Left ventricle myocardium superior (tissue), 1 donor: ENCODE measurements around the gene NCOA7. TPM values are rescaled to one million over a fixed set of nuclear protein-coding genes. Genes with fewer than 3 reads are reported as not detected.

Source experiments
- ATAC-seq: fragments of 200-7000 bp; cut with Tn5 transposase; one replicate; pipeline ENCODE4 v1.9.1; 2020; ENCODE audit warnings: mild to moderate bottlenecking, moderate library complexity
- DNase-seq: peaks from one replicate; pipeline ENCODE4 v3.0.0-alpha.2; 2020
- intact Hi-C: fragments of 100-400 bp; cut with micrococcal nuclease; formaldehyde crosslinking; loops from one replicate; pipeline ENCODE4 v1.11.0; 2022
- total RNA-seq: library from RNA; stranded (reverse); fragmentation: NEBNext Ultra II Directional; extraction: Animal tissue kit (Norgen Biotek cat#: 25700); gene quantifications from one replicate; pipeline ENCODE4 v1.2.1, GENCODE V29; 2021
- donor health status: DM: no; HTN: yes; CAD: no; lungs with severe emphysema.

Gene NCOA7
- total RNA-seq, 1 donor from 2014 or later: 10.2 TPM

DNA sequence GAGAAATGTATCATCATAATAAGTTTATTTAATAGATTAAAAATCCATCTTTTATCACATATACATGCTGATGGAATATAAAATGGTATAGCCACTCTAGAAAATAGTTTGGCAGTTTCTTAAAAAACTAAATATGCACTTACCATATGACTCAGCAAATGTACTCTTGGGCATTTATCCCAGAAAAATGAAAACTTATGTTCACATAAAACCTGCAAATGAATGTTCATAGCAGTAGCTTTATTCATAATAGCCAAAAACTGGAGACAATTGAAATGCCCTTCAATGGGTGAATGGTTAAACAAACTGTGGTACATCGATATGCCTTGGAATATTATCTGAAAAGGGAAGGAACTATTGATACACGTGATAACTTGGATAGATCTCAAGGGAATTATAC, 6.4 kb upstream of the NCOA7 start:
- intact Hi-C loops: loop anchor here (5.0 kb wide), 1 partner anchor 173 kb away; the partner anchor contains the start of gene HINT3
- no peak for DNase-seq
- no peak for ATAC-seq

DNA sequence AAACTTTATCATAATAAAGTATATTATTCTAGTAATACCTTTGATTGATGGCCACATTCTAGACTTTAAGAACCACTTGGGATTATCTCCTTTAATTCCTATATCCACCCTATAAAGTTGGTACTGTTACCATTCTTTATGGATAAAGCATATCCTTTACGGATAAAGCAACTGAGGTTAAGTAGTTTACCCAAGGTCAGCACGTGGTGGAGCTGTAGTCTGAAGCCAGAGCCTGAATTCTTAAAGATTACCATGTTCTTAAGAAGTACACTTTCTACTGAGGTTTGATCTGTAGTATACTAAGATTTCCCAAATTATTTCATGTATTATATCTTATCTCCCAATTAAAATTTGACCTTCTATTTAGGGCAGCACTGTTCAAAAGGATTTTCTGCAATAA, 3.0 kb upstream of the NCOA7 start:
- ATAC-seq (no peak), DNase-seq (no peak)
- intact Hi-C loops: no loop called here

DNA sequence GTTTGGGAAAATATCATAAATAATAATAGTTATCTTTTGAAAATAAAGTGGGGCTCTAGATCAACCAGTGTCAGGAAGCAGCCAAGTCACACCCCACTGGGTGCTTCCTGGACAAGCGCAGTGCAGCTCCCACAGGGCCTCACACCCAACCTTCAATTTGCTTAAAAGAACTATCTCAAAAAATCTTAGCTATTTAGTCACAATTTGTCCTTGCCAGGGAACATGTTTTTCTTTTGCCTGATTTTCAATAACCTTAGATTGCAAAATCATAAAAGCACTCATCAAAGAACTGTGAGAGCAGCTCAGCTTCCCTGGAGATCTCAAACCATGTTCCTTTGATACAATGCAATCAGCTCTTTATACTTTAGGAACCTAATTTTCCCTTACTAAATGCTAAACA, 1.6 kb upstream of the NCOA7 start:
- peak; percentile 7 for ATAC-seq
- intact Hi-C loops: no loop called here
- DNase-seq: peak; percentile 50

DNA sequence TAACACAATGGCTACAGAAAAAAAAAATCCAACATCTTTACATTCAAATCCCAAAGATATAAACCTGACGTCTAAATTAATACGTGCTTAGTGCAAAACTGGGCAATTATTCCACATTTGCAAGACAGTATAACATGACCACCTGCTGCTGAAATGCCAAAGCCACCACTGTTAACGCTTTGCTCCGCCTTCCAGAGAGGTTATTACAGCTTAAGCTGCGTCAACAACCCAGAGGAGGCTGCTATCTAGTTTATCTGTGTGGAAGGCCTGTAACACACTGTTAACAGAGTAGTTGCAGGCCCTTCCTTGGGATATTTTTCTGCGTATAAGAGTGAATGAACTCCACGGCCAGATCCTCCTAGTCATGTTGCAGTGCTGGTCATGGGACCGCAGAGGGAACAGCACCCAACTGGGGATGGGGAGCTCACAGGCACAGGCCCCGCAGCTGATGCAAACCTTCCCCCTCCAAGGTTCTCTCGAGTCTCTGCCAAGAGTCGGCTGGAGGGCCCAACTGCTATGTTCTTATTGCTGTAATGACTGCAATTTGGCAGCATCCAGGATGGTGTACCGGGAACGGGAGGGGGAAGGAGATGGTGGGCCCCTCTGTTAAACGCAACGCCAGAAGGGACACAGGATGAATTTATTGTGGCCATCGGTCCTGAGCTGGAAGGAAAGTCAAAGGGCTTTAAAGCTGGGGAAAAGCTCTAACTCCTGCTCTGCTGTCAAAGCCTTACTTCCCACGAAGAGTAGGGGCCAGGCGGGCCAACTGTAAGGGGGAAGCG, 993 bp upstream of the NCOA7 start:
- ATAC-seq (peak; percentile 38), DNase-seq (peak; percentile 61)
- intact Hi-C loops: no loop called here

DNA sequence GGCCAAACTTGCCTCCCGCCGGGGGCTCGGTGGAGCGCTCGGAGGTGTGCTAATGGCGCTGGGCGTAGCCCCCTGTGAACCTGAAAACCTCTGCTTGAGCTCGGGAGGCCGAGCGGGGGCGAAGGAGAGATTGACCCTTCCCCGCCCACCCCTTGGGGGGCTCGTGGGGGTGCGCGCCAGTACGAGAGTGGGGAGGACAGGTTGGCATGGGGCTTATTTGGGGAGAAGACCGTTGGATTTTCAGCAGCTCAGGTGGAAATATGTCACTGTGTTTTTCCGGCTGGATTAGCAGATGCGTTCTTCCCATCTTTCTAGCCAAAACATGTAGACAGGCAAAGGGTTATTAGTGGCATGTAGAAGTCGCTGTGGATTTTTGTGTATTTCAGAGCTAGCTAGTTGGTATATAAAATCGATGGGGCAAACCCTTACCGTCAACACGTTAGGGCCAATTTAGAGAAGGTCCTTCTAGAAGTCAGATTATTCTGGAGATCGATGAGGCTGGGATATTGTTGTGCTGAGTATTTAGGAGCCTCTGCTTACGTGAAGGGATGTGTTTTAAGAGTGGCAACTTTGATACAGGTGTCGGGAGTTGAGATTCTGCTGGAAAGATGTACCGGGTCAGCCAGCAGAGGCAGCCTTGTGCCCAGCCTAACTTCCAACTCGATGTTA, 525 bp downstream of the NCOA7 start:
- ATAC-seq (peak; percentile 44), DNase-seq (no peak)

DNA sequence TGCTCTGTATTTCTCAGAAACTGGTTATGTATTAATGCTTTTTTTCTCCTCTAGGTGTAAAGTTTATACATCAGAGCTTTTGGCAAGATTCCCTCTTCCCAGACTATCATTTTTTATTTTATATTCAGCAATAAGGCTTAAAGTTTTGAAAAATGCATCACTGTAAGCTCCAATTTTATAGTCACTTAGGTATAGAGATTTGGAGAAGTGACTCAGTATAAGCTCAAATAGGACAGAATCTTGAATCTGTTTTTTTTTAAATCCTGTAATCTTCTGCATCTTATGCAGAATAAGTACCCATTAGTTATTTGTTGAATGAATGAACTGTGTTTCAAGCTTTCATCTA, 1.0 kb downstream of the NCOA7 start:
- no peak for ATAC-seq
- intact Hi-C loops: no loop called here
- no peak for DNase-seq

More for the DNA sequence above, 525 bp downstream of the NCOA7 start:
- intact Hi-C loops: no loop called here

DNA sequence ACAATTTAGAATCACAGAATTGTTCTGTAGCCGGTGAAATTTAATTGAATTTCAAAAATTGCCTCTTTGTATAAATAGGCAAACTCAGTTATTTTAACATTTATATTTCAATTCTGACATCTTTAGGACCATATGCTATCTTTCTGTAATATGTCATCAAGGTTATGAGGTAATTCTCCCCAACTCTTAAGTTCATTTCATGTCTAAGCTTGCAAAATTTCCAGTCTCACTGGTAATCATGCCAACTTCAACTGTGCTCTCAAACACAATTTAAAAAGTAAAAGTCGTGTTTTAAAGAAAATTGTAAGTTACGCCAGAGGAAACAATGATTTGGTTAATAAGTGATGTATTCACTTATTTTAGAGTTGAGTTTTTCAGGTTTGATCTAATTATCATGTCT, 1.4 kb downstream of the NCOA7 start:
- ATAC-seq (no peak), DNase-seq (no peak)
- intact Hi-C loops: no loop called here

DNA sequence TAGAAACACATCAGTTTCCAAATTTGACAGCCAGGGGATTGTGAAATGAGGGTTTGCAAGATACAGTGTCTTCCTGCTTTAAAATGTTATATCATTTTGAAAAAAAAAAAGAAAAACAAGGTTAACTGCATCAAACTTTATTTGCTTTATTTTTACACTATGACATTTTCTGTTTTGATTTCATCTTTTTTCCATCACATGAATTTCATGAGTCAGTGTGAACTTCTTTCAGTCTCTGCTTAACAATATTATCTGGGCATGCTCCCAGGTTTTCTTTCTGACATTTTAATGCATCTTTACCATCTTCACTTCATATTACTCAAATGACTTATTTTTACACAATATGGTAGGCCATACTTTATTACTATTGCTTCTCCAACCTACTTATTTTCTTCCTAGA, 1.9 kb downstream of the NCOA7 start:
- no peak for DNase-seq
- no peak for ATAC-seq
- intact Hi-C loops: no loop called here

DNA sequence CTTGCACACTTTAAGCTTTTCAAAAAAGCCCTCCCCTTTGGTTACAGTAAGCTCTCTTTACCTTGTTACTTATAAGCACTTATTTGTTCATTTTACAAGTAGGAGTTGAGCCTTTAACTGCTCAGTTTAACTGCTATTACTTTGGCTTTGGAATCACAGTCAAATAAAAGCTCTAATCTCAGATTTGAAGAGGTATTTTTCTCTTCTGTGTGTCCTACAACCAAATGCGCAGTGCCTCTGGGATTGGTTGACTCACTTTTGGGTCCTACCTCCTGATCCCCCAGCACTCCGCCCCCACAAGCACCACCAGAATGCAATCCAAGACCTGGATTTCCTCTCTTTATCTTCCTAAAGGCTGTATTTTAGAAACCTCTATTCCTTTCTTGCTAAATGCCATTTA, 2.5 kb downstream of the NCOA7 start:
- ATAC-seq (no peak), DNase-seq (no peak)
- intact Hi-C loops: no loop called here

DNA sequence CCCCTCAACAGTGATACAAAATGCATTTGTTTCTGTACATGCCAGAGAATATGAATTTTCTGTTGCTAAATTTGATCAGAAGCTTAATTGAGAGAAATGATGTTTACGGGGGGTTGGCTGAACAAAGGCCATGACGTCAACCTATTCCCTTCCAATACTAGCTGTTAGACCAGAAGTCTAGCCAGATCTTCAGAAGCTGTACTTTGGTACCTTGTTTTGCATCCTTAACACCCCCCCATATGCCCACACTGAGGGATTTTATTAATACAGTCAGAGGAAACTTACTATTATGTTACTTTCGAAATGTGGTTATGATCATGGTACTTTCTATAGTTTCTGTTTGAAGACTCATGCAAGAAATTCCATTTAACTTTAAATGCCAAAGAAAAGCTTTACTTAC, 3.1 kb downstream of the NCOA7 start:
- no peak for ATAC-seq
- intact Hi-C loops: no loop called here

DNA sequence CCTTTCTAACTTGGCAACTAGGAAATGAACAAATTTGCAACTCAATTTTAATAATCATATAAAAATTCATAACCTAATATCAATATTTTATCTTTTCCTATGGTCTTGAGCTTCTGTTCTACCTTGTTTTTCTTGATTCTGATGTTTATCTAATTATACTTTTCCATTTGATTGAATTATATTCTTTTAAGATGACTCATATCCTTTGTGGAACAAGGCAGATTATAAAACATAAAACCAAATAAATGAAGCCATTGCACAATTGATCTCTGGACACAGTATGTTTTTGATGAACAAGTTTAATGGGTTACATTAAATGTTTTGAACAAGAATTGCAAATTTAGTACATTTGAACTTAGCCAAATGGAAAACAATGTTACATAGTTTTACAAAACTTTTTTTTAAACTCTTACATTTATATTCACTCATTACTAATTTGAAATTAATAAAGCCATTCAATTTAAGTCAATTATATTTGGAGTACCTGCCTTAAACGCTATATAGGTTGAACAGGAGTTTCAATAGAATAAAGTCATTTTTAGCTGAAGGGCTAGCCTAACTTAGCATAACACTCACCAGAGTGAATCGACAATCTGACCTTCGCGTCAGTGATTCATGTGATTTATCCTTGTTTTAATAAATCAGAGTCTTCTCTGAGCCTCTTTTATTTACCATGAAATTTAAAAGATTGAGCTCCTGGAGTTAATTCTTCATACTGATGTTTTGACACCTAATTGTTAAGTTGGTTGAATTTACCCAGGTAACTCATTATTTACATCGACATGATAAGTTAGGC, 3.8 kb downstream of the NCOA7 start:
- intact Hi-C loops: no loop called here
- DNase-seq: no peak
- ATAC-seq: no peak

More for the DNA sequence above, 3.1 kb downstream of the NCOA7 start:
- no peak for DNase-seq

DNA sequence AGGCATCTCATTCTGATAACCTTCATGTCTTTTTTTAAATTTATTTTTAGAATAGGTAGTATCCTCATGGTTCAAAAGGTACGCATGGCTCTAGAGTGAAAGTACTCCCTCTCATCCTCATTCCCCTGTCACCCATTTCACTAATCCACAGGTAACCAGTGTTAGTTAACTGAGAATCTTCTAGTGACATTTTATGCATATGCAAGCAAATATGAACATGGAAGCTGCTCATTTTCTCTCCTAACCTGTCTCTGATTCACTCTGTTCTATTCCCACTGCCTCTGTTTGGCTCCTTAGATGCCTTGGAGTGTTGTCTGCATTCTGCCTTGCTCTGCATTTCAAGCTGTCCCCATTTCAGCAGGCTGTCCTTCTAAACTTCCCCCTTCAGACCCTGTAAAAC, 4.5 kb downstream of the NCOA7 start:
- DNase-seq (no peak), ATAC-seq (no peak)
- intact Hi-C loops: no loop called here

DNA sequence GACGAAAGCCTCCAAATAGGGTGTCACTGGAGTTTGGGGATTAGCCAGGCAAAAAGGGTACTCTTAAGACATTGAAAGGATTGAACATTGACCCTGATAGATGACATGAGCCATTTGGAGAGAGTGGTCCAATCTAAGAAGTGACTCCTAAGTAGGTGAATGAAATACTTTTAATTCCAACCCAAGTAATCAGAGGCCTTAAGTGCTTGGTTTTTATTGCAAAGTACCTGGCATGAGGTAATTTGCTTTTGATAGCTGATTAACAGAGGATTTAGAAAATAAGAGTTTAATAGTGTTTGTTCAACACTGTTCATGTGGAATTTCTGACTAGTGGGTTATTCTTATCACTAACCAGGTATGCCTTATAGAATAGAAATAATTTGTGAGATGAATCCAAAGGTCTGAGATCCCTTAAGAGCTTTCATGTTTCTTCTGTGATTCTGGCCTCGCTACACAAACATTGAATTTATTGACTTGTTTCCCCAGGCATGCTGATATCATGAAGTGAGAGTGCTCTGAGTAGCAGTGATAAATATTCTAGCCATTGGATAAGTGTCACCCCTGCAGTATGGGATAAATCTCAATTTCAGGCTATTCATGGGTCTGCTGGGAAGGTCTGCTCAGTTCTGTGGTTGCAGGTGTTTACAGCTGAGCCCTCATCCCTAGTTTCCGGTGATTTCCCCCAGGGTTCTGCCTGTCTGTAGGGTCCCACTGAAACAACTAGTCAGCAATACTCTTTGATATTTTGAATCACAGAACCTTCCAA, 6.5 kb downstream of the NCOA7 start:
- DNase-seq (no peak), ATAC-seq (no peak)
- intact Hi-C loops: no loop called here

DNA sequence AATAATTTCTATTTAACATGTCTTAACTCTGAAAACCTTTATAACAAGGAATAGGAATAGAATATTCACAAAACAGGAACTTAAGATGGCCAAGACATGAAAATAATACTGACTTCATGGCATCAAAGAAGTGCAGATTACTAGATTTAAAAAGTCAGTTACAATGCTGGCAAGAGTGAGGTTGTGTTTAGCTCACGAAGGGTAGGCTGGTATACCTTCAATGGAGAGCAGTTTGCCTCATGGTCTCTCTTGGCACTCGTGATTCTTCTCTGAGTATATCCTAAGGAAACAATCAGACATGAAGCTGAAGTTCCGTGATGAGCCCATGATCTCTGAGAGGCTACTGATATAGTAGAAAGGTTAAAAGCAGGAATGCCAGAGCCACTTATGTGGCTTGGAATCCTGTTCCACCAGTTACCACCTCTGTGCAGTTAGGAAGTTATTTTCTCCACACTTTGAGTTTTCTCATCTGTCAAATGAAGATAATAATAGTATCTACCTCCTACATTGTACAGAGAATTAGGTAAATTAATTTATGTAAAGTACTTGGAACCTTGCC, 7.2 kb downstream of the NCOA7 start:
- DNase-seq (no peak), ATAC-seq (no peak)
- intact Hi-C loops: no loop called here

DNA sequence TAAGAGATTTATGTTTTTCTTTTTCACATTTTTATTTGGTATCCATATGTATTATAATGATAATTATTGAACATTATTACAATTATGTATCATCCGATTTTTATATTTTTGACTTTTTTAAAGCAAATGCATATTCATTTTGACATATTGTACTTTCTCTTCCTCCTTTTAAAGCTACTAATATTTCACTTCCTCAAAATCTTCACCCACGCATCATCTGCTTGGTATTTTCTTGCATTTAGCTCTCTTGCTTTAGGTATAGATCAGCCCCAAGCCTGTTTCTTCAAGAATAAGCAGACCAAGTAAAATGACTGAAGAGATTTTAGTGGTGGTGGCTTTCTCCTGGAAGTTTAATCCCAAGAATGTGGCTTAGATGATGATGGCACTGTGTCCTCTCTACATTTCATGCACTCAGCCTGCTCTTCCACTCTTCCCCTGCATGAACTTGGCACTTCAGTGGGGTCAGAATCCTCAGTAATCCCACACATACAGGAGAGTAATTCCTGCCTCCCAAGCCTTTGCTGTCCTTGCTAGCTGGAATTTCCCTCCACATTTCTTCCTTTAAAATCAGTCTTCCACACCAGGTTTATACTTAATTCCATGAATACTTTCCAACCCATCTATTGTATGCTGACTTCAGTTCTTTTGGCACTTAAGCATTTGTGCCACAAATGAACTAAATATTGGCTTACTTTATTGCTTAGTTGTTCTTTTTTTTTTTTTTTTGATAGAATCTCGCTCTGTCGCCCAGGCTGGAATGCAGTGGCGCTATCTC, 8.2 kb downstream of the NCOA7 start:
- no peak for DNase-seq
- no peak for ATAC-seq
- intact Hi-C loops: no loop called here

DNA sequence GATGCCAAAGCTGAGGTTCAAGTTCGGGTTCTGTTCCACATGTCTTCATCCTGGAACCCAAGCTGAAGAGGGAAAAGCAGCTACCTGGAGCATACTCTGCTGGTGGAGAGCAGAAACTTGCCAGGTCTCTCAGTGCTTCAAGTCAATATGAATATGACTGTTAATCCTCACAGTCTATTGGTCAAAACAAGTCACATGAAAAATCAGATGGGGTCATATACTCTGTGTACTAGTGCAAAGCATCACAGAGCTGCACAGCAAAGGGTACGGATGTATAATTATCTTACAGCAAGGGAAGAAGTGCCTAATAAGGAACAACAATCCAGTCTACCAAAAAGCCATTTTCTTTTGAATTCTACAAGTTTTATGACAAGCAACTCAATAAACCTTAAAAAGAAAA, 11.6 kb downstream of the NCOA7 start:
- intact Hi-C loops: no loop called here
- no peak for DNase-seq
- no peak for ATAC-seq

DNA sequence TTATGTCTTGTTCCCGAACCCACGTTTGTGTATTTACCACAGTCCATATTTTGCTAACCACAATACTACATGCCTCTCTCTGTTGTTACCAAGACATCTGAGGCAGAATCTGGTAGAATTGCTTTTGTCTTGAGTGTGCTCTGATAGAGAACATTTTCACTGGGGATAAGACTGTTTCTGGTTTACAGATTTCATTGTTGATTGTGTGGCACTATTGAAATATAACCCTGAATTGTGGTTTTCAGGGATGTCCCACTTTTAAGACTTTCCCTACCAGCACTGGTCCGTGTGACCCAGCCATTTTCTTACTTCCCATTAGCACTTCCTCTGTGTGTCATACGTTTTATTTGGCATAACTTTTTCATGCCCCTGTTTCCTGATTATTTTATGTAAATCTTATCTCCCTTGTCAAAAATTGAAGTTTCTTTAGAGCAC, 12.2 kb downstream of the NCOA7 start:
- ATAC-seq (peak; percentile 29), DNase-seq (no peak)
- intact Hi-C loops: no loop called here

DNA sequence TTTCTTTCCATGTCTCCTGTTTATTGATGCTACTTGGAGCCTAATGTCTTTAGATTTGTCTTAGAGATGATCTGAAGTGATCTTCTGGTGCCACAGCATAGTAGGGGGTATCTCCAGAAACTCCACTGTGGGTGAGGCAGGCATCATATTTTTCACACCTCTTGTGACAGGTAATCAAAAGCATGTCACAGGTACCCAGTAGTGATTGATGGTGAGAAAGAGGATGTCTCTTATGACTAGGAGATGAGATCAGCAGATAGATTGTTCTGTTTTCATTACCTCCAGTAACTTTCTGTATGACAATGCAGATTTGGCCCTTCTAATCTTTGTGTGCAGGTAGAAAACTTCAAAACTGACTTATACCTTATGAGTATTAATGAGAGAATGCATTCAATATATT, 13.5 kb downstream of the NCOA7 start:
- ATAC-seq (no peak), DNase-seq (no peak)
- intact Hi-C loops: no loop called here
